Muscle of back (tissue), 11 donors: ENCODE results near the gene PDE6C. TPM values are rescaled to one million over a fixed set of nuclear protein-coding genes. Genes with fewer than 3 reads are reported as not detected.

Experiments used
- DNase-seq, 3 donors: peaks; one replicate each; pipeline versions ENCODE4 v3.0.0 to v3.0.0-alpha.2; 2013
- polyA plus RNA-seq, 10 donors: library from polyadenylated mRNA; unstranded; fragments of 120-200 nt; gene quantifications; one replicate each; pipeline ENCODE4 v1.2.1, GENCODE V29; 2013; ENCODE audit not compliant: insufficient read length in 10 of 10

PDE6C gene
- polyA plus RNA-seq, 10 donors, result 0.12 to 3.2 (median 0.71) TPM

- no peak for DNase-seq
Observed at GRCh38 chr10:93593749-93594148, 18.6 kb upstream of the PDE6C start.

GRCh38 chr10:93594518-93594917 lies 17.8 kb upstream of the PDE6C start:
- DNase-seq, result no peak

- DNase-seq, result no peak
Observed at GRCh38 chr10:93595378-93596161, 16.8 kb upstream of the PDE6C start.

- no peak for DNase-seq
Observed at GRCh38 chr10:93596539-93596938, 15.8 kb upstream of the PDE6C start.

GRCh38 chr10:93597075-93597599 lies 15.2 kb upstream of the PDE6C start:
- DNase-seq, result no peak

GRCh38 chr10:93598157-93598556 lies 14.2 kb upstream of the PDE6C start:
- DNase-seq, result no peak

GRCh38 chr10:93599335-93599734 lies 13.0 kb upstream of the PDE6C start:
- DNase-seq, result no peak

GRCh38 chr10:93599778-93600177 lies 12.6 kb upstream of the PDE6C start:
- DNase-seq, result no peak

- DNase-seq, result peak; percentile 4 to 75 (median 50)
Observed at GRCh38 chr10:93600446-93601145, 11.7 kb upstream of the PDE6C start.

GRCh38 chr10:93601146-93601773 lies 11.1 kb upstream of the PDE6C start, which contains the start of gene RBP4:
Gene RBP4 (minus strand): TSS chr10:93601235. CDS start chr10:93601028, 207 bp downstream.
- DNase-seq, result peak; percentile 1 to 52 (median 17)

- DNase-seq, result no peak
Observed at GRCh38 chr10:93601774-93602162, 10.6 kb upstream of the PDE6C start.

GRCh38 chr10:93603023-93603422 lies 9.3 kb upstream of the PDE6C start:
- no peak for DNase-seq

GRCh38 chr10:93604146-93604545 lies 8.2 kb upstream of the PDE6C start:
- no peak for DNase-seq

- DNase-seq, result no peak
Observed at GRCh38 chr10:93608421-93608820, 3.9 kb upstream of the PDE6C start.

GRCh38 chr10:93613126-93613525 lies 789 bp downstream of the PDE6C start:
- no peak for DNase-seq

GRCh38 chr10:93614101-93614825 lies 1.9 kb downstream of the PDE6C start:
- DNase-seq, result no peak

GRCh38 chr10:93615576-93616235 lies 3.4 kb downstream of the PDE6C start:
- no peak for DNase-seq

GRCh38 chr10:93620925-93621324 lies 8.6 kb downstream of the PDE6C start:
- DNase-seq, result no peak

GRCh38 chr10:93622942-93623341 lies 10.6 kb downstream of the PDE6C start:
- DNase-seq, result no peak

- DNase-seq, result no peak
Observed at GRCh38 chr10:93628858-93629257, 16.5 kb downstream of the PDE6C start.

GRCh38 chr10:93629647-93630305 lies 17.4 kb downstream of the PDE6C start:
- DNase-seq, result no peak
